NCI-H146 treated with DMSO at 0.1 percent for 48 hours (cell line): ENCODE measurements around the gene MAP1B.
"Not testable (repeated sequence)": the region's sequence is repeated elsewhere in the genome, so short reads cannot be mapped to it uniquely, and the experiment has no call there.

Source experiments
- DNase-seq: peaks from one replicate; lab custom pipeline; 2025; ENCODE audit not compliant: unreplicated experiment; lab: John Stamatoyannopoulos, UW

MAP1B gene

DNA sequence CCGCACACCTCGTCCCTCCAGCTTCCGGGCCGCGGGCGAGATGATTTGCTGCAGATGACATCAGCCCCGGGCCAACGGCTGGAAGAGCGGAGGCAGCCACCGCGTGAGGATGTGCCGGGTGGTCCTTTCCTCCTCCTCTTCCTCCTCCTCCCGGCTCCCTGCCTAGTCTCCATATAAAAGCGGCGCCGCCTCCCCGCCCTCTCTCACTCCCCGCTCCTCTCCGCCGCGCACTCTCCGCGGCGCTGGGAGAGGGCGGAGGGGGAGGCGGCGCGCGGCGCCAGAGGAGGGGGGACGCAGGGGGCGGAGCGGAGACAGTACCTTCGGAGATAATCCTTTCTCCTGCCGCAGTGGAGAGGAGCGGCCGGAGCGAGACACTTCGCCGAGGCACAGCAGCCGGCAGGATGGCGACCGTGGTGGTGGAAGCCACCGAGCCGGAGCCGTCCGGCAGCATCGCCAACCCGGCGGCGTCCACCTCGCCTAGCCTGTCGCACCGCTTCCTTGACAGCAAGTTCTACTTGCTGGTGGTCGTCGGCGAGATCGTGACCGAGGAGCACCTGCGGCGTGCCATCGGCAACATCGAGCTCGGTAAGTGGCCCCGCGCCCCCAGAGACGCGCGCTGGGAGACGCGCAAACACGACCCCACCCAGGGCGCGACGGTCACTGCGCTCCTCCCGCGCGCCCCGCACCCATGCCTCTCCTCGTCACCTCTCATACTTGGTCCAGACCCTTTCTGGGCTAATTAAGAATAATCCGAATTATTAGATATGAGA is at the start of gene MAP1B:
Gene MAP1B (plus strand): TSS at position 345 of the 770 bp plus-strand sequence. CDS start 57 bp downstream, at position 402.
- peak; percentile 96 for DNase-seq

DNA sequence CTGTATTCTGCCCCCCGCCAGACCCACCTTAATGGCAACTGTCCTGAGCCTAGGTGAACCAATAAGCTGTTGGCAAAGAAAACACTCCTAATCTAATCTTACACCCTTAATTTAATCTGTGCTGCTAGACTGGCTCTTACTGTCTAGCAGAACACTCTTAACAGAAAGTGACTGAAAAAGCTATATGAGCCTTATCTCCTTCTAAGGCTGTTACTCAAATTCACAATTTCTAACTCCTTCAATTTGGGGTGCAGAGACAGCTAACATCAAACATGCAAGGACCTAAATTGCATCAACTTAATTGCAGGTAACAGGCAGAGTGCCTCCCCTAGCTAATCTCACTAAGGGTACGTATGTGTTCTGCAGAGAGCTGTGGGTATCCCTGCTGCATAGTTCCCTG is 49.5 kb upstream of the MAP1B start:
- no peak for DNase-seq

GRCh38 chr5:72063219-72063819 is 44.0 kb upstream of the MAP1B start:
- DNase-seq, result no peak

DNA sequence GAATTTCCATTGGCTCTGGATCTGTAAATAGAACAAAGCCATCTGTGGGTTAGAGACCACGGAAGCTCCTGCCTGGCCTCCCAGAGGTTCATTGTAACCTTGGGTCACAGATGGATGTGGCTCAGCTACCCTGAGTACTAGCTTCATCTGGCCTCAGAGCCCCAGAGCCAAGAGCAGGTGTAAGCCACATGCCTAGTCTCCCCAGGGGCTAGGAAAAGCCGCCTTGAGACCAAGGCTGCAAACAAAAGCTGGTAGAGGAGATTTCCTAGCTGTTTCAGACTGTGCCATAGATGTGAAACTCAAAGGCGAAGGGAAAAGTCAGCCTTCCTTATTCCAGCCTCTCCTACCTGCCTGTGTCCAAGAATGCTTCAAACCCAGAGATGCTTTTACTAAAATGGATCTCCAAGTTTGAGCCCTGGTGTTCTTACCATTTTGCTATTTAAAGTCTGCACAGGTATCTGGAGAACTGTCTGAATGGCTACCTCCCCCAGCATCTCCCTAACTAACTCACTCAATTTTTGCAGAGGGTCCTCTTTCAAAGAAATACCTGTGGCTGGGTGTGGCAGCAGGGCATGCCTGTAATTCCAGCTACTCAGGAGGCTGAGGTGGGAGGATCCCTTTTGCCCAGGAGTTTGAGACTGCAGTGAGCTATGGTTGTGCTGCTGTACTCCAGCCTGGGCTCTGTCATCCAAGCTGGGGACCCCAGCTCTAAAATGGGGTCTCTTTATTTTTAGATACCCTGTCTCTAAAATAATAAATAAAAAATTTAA is 42.3 kb upstream of the MAP1B start:
- peak; percentile 39 for DNase-seq

GRCh38 chr5:72065751-72066255 is 41.5 kb upstream of the MAP1B start:
- peak; percentile 95 for DNase-seq

DNA sequence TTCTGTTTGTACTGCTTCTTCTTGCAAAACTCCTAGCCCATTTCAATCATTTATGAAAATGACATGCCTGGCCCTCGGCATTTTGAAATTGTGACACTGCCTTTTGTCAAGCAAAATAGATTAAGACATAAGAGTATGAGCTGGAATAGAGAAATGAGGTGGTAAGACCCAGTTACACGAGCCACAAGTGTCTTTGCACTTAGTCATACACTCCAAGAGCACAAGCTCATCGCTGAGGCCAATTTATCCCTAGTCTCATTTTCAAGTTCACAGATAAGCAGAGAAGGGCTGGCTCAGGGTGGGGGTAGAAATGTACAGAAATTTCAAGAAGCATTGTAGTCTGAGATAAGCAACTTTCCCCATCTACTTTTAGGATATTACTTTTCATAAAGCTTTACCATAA is 40.6 kb upstream of the MAP1B start:
- DNase-seq, result no peak

- DNase-seq, result no peak
Observed at GRCh38 chr5:72067682-72068470, 39.4 kb upstream of the MAP1B start.

DNA sequence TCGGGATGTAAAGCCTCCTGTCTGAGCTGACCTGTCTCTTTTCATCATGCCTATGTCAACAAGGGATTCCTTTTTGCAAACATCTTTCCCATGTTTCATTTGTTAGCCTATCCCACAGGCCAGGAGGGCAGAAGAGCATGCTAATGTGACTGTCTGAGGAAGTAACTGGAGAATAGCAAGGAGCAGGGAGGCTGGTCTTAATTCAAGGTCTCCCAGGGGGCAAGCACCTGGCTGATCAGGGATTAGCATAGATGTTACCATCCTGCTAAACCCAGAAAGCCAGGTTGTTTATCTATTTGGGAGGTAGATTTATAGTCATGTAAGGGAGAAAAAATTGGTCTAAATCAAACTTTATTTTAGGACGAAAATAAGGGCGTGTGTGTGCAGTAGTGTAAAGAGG is 36.7 kb upstream of the MAP1B start:
- no peak for DNase-seq

- DNase-seq, result no peak
Observed at GRCh38 chr5:72071906-72072305, 35.4 kb upstream of the MAP1B start.

DNA sequence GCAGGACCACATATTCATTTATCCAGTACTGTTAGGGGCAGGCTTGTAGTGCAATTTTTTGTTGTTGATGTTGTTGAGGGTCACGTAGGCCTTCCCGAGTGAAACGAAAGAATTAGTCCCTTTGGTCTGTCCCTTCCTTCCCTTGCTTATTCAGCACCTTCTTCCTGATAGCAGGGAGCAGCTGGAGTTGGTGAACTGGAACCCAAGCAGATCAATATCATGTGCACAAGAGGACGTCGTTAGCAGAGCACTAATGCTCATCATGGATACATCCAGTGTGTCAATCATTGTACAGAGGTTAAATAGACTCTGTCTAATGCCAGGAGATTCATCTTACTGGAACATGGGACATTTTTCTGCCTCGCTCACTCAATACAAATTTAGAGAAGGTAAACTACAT is 33.0 kb upstream of the MAP1B start:
- peak; percentile 87 for DNase-seq

- no peak for DNase-seq
Observed at GRCh38 chr5:72075461-72075860, 31.8 kb upstream of the MAP1B start.

DNA sequence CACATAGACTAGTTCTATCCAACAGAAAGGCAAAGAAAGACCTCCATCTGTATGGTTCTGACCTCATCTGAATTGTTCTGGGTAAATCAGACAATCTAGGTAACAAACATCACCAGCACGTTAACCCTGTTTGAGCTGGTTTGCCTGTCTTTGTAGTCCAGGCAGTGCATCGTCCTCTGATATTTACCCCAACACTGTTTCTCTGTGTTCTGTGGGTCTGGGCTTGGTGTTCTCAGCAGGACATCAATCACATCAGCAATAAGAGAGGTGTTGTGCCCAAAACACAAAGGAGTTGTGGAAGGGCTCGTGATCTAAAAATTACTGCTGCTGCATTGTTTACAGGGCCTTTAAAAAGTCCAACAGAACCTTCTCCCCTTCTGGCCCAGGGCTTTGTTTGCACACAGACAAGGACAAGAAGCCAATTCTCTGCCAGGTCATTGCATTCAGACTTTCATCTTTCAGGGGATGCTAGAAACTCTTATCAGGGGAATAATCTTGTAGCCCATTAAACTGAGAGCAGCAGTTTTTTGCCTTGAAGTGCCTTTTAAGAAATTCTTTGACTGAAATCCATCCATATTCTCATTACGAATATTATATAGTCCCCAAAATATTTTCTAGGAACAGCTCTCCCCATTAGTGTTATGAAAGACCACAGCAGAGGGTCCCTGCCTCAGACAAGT is 30.5 kb upstream of the MAP1B start:
- peak; percentile 12 for DNase-seq

DNA sequence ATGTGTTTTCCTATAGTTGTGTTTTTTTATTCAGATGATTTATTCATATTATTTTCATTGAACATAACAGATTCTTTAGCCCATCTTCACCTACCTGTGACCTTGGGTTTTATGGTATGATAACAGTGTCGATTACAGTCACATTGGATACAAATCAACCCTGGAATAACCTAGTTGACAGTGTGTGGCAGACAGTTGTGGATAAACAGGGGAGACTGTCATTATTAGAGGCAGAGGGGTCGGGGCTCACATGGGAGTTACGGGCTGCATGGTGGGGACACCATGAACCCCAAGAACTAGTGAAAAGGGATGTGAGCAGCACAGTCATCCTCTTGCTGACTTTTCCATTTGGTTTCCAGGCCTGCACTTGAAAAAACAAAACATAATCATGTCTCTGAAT is 29.9 kb upstream of the MAP1B start:
- DNase-seq, result no peak

GRCh38 chr5:72079288-72079687 is 28.0 kb upstream of the MAP1B start:
- no peak for DNase-seq

DNA sequence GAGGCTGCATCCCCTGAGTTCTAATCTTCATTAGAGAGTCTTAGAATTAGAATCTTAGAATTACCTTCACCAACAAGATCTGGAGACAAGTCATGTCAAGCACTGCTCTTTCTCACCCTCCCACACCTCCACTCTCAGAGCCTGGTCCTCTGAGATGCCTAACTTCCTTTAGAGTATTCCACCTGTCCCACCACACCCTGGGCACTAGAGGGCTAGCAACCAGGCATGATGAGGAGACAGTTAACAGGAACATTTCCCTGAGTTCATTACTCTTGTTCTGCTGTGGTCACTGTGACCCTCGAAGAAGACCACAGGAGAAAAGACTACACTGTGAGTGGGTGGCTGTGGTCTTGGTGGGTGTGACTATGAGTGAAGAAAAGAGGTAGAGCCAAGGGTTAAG is 25.2 kb upstream of the MAP1B start:
- no peak for DNase-seq

GRCh38 chr5:72084876-72085275 is 22.4 kb upstream of the MAP1B start:
- no peak for DNase-seq

GRCh38 chr5:72085319-72085718 is 22.0 kb upstream of the MAP1B start:
- DNase-seq, result no peak

GRCh38 chr5:72089713-72090112 is 17.6 kb upstream of the MAP1B start:
- not testable (repeated sequence) for DNase-seq

- no peak for DNase-seq
Observed at GRCh38 chr5:72092074-72092473, 15.2 kb upstream of the MAP1B start.

GRCh38 chr5:72093217-72093616 is 14.1 kb upstream of the MAP1B start:
- no peak for DNase-seq
